GM18499 (cell line): Measurements from ENCODE around the gene CDK18.

ENCODE experiments used
- ATAC-seq: cut with Tn5 transposase; IDR thresholded peaks from one replicate; pipeline ENCODE4 v1.9.1; 2021; ENCODE audit warnings: moderate number of reproducible peaks; ENCODE audit not compliant: insufficient read depth, unreplicated experiment

CDK18 gene

DNA sequence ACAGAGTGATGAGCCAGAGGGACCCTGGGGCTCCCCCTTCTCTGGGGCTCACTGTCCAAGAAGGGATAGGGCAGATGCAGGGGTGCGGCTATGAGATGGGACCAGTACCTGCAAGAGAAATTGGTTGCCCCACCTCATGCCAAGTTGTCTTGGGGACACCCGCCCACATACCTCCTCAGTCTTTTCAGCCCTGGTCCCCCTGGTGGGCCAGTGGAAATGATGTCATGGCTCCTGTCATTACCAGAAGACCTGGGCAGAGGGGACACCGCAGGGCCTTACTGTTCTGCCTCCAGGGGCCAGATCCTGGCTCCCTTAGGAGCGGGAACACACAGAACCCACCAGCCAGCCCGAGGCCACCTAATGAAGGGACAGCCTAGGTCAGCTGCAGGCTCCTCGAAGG is 63.2 kb downstream of the CDK18 start:
- ATAC-seq: no peak

DNA sequence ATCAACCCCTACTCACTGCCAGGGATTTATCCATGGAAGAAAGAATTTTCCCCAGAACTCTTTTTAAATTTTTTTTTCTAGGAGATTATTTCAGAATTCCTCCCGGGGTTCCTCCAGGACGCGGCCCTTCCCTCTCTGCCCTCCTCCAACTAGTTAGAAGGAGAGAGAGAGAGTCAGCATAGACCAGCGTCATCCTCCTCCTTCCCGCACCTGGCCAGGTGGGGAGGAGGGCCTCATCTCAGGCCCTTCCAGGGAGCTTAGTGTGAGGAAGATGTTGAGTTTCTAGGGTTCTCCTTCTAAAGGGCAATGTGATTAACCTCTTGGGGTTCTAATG is 63.6 kb downstream of the CDK18 start:
- no peak for ATAC-seq

GRCh38 chr1:205568469-205569361 is 64.2 kb downstream of the CDK18 start:
- ATAC-seq: no peak

DNA sequence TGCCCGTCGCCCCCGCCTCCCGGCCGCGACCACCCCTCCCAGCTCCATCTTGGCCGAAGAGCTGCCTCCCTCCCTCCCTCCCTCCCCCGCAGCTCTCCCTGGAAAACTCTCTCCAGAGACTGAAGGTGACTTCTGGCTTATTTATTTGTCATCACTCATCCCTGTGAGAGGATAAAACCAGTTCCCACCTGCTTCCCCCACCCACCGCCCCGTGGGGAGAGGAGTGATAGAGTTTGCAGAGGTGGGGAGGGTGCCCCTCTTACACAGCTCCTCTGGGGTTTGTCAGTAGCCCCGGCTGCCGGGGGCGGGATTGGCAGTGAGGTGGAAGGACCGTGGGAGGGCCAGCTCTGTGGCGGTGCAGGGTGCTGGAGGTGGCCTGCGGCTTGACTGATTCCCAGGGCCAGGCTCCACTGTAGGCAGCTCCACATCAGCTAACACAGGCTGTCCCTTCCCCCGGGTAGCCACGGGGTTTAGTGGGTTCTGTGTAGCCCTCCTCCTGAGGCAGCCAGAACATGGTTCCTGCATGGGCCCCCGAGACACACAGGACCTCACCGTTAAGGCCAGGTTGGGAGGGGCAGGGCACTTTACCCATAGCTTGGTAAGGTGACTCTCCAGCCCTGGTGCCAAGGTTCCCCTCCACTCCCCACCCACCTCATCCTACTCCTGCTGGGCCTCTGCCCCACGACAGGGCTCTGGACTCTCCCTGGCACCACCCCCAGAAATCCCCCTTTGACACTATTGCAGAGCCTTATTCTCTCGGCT is 65.1 kb downstream of the CDK18 start:
- ATAC-seq: no peak

GRCh38 chr1:205570173-205570501 is 65.7 kb downstream of the CDK18 start:
- ATAC-seq: no peak

DNA sequence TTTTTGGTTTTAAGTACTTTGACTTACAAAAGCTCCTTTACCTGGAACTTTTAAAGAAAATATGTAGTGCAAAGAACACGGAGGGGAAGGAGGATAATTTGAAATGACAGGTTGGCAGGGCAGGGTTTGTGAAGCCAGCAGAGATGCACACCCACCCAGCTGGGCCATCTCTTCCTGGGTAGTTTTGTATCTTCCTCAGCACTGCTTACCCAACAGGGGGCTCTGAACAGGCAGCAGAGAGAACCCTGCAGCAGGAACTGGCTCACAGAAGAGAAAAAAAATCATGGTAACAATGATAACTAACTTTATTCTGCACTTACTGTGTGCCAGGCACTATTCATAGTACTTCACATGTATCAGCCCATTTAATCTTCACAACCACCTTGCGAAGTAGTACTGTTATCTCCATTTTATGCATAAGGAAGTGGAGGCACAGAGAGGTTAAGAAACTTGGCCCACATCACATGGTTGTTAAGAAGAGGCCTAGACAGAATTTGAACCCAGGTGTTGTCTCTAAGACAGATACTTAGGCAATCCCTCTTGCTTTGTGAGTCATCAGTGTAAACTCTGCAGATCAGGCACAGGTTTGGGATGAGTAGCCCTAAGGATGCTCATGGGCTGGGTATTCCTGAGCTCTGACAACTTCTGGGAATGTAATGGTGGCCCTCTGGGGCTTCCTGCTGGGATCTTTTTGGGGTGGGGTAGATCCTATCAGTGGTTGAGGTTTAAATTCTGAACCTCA is 66.5 kb downstream of the CDK18 start:
- ATAC-seq: no peak

- no peak for ATAC-seq
These were observed 67.3 kb downstream of the CDK18 start for GRCh38 chr1:205571747-205572146.

GRCh38 chr1:205572421-205572820 is 68.0 kb downstream of the CDK18 start:
- no peak for ATAC-seq

DNA sequence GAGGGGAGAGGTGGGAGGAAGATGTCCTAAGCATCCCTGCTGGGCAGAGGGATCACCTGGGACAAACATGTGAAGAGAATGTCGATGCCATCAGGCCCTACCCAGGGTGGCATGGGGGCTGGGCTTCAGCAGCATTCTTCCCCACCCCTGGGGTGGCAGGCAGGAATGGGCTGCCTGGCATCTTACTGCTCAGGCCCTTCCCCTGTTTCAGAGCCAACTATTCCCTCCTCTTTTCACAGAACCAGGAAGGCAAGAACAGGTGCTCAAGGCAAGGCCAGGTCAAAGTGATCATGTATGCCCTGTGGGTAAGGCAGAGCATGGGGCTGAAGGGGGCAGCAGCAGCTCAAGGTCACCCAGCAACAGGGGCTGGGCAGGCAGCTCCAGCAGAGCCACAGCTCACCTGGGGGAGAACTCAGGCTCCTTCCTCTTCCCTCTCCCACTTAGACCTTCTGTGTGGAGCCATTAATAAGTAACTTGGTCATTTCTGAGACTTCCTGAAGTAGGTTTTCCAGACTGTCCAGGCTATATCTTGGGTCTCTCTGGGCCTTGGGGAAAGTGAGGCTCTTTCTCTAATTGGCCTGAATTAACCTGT is 70.9 kb downstream of the CDK18 start:
- ATAC-seq: no peak

DNA sequence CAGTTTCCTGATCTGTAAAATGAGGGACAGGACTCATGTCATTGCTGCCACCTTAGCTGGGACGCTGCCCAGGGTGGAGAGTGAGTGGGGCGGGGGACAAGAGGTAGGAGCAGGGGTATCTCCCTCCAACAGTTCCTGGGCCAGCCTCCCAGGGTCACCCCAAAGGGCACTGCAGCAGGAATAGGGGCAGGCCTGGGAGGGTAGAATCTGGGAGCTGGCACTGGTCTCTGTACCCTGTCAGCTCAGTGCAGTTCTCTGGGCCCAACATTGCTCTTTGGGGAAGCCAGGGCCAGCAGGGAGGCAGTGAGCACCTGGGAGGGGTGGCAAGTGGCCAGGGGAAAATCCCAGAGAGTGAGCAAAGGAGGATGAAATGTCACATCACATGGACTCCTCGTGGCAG is 71.5 kb downstream of the CDK18 start:
- no peak for ATAC-seq

GRCh38 chr1:205576805-205577761 is 72.6 kb downstream of the CDK18 start:
- no peak for ATAC-seq

- ATAC-seq: no peak
These were observed 73.6 kb downstream of the CDK18 start for GRCh38 chr1:205577874-205578658.

DNA sequence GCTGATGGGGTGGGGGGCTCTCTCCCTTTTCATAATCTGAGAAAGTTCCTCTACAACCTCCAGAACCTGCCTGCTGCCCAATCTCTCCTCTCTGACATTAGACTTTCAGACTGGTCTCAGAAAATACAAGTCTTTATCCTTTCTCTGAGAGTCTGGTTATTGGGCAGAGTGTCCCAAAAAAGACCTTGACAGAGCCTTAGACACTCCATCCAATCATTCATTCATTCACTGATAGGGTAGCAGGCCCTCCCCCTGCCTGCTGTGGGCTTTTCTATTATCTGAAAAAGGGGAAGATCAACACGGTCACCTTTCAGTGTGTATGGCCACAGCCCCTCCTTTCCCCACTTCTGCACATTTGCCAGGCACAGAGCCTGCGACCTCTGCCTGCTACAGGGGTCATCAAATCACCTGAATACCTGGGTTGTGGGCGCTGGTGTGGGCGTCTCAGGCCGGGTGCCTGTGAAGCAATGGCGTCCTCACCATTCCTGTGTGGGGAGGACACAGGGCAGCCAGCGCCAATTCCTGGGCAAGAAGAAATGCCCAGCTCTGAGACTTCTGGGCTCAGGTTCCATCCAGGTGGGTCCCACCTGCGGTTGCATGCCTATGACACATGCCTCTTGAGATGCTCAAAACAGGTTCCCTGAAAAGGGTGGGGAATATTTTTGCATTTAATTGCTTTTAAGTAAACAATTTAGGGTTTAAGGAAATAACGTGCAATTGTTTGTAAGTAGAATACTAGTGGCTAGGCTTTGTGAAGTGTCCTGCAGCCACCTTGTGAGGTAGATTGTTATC is 74.5 kb downstream of the CDK18 start:
- no peak for ATAC-seq

GRCh38 chr1:205579711-205580110 is 75.2 kb downstream of the CDK18 start:
- ATAC-seq: no peak

GRCh38 chr1:205580140-205580922 is 75.9 kb downstream of the CDK18 start:
- ATAC-seq: no peak

DNA sequence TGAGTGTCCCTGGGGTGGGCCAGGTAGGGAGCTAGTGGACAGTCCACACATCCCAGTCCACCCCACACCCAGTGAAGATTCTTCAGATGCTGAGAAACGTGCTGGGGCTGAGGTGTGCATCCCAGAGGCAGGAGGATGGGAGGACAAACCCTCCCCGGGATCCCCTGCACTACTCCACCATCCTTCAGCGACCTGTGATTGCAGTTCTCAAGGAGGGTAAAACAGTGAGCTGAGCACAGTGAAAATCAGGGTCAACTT is 76.4 kb downstream of the CDK18 start:
- no peak for ATAC-seq

GRCh38 chr1:205581321-205581980 is 77.0 kb downstream of the CDK18 start:
- ATAC-seq: no peak
